VCaP (cell line): ENCODE data around the gene ZMIZ1.

Experiments
- H3K27ac ChIP-seq: fragments of 450-650 bp; 2 replicates; pipeline ENCODE4 v1.5.1; 2017
- CTCF ChIP-seq: fragments of 450-650 bp; conservative IDR thresholded peaks from 2 replicates; pipeline ENCODE4 v1.5.1; 2017; ENCODE audit warnings: mild to moderate bottlenecking, moderate library complexity

Gene ZMIZ1

DNA sequence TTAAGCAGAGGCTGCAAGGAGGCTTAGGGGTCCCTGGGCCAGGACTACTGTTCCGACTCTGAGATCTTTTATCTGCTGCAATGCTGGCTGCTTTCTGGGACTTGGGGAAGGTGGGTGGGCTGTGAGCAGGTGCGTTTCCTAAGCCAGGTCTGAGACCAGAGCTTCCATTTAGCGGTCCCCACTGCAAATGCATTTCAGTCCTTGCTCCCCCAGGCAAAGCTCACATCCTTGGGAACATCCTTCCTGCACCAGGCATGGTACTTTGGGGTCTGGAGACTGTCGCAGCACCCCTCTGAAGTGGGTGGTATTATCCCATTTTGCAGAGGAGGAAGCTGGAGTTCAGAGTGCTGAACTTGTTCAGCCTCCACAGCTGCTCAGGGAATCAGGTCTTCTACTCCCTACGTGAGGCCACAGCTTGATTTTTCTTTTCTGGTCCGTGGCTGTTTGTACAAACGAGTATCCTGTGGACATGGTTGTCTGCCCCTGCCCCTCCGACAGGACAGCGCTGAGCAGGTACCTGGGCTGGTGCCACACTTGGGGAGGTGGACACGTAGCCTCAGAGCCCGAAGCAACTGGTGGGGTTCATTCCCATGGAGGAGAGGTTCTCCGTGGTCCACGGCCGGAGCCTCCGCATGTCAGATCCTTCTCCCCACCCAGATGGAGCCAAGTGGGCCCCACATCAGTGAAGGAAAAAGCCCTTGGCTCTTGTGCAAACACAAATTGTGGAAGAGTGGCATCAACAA is 20.0 kb downstream of the ZMIZ1 start:
- H3K27ac ChIP-seq = no peak overlapping the region; the same call in 1 of the 2 replicates
- TF ChIP-seq CTCF = no peak

DNA sequence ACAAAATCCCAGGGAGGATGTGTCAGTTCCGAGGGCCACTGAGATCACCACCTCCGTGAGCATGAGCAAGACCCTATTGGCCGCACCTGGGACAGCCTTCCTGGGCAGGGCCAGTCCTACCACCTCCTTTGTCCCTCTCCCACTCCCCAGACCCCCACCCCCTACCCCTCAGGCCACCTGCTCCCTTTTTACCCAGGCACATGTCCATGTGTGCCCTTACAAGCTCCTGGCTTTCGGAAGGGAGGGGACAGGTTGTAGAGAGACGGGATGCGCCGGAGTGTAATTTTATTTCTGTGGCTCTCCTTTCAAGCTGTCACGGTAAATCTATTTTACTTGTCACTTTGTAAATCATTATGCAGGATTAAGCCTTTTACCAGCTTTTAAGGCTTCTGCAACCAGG is 20.9 kb downstream of the ZMIZ1 start:
- H3K27ac ChIP-seq = no peak overlapping the region
- no peak for TF ChIP-seq CTCF

- H3K27ac ChIP-seq = peak overlapping the region; percentile 33; the same call in 1 of the 2 replicates
- TF ChIP-seq CTCF = no peak
Observed at GRCh38 chr10:79090134-79090803, 21.5 kb downstream of the ZMIZ1 start.

DNA sequence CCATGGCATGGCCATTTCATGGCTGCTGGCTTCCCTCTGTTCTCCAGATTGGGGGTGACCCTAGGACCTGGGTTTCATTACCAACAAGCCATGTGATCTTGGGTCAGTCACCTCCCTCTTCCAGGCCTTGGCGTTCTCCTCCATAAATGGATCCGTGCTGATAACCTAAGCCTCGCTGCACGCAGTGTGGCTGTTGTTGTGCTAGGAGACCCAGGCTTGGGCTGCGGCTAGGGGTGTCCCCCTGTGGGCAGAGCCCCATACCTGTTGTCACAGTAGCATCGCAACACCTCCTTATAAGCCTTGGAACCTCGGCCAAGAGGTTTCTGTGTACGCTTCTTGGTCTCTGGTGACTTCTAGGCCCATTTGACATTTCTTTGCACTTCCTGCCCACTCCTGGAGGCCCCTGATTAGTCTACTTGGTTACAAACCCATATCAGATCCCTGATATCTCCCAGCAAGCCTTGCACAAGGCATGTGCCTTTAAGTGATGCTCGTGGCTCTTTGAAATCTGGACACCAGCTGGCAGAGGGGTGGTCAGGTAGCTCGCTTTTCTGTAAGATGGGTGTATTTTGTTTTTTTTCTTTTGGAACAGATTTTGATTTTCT is 23.6 kb downstream of the ZMIZ1 start:
- no peak overlapping the region for H3K27ac ChIP-seq
- TF ChIP-seq CTCF = no peak

- H3K27ac ChIP-seq = peak overlapping the region; percentile 29; the same call in 1 of the 2 replicates
- TF ChIP-seq CTCF = no peak
Observed at GRCh38 chr10:79093658-79094411, 25.1 kb downstream of the ZMIZ1 start.

GRCh38 chr10:79094412-79095175 is 25.8 kb downstream of the ZMIZ1 start:
- peak overlapping the region; percentile 36 for H3K27ac ChIP-seq
- TF ChIP-seq CTCF = no peak
